ENCODE results near the gene CHTOP. TPM values are rescaled to one million over a fixed set of nuclear protein-coding genes. Genes with fewer than 3 reads are reported as not detected.

Gene CHTOP
- total and polyA plus RNA-seq, 3 donors from 2014 or later: 86.1 to 101 (median 87.8) TPM

- H3K4me3 ChIP-seq: no peak overlapping the region
- TF ChIP-seq CTCF (IDR thresholded peaks at IDR 0.05) (no peak), POLR2A (IDR thresholded peaks at IDR 0.05) (no peak)
- no peaks in the 10 kb centered on the region for H3K9me3 ChIP-seq
- no peak overlapping the region for H3K27ac ChIP-seq
- H3K27me3 ChIP-seq: no peaks in the 10 kb centered on the region
- peaks cover 6% of the 10 kb centered on the region for H3K4me1 ChIP-seq
- H3K36me3 ChIP-seq (ENCODE audit: low read depth, missing control alignments): no peaks in the 10 kb centered on the region
- intact Hi-C loops (cut with DNase I; ENCODE audit: low total_unique reads): no loop called here
- no peak for DNase-seq
- WGBS, 2 donors: 43 to 67% methylated on average over 3 of the region's 3 CpGs
Measured at GRCh38 chr1:153649137-153649862, 15.4 kb downstream of the CHTOP start.

GRCh38 chr1:153649863-153650235 is 16.0 kb downstream of the CHTOP start:
- intact Hi-C loops (cut with DNase I; ENCODE audit: low total_unique reads): no loop called here

GRCh38 chr1:153651771-153652170 is 17.9 kb downstream of the CHTOP start:
- no peaks in the 10 kb centered on the region for H3K4me1 ChIP-seq
- H3K4me3 ChIP-seq: no peak overlapping the region
- H3K9me3 ChIP-seq: no peaks in the 10 kb centered on the region
- H3K36me3 ChIP-seq (ENCODE audit: low read depth, missing control alignments): no peaks in the 10 kb centered on the region
- 74 to 100% methylated on average over 1 of the region's 1 CpG for WGBS, 2 donors
- TF ChIP-seq POLR2A (IDR thresholded peaks at IDR 0.05) (no peak), CTCF (IDR thresholded peaks at IDR 0.05) (no peak)
- intact Hi-C loops (cut with DNase I; ENCODE audit: low total_unique reads): no loop called here
- no peaks in the 10 kb centered on the region for H3K27me3 ChIP-seq
- DNase-seq: no peak
- H3K27ac ChIP-seq: no peak overlapping the region

More at GRCh38 chr1:153649863-153650235, 16.0 kb downstream of the CHTOP start:
- no peaks in the 10 kb centered on the region for H3K9me3 ChIP-seq
- H3K27me3 ChIP-seq: no peaks in the 10 kb centered on the region
- H3K4me3 ChIP-seq: no peak overlapping the region
- no peak for TF ChIP-seq POLR2A (IDR thresholded peaks at IDR 0.05)
- TF ChIP-seq CTCF (IDR thresholded peaks at IDR 0.05): no peak
- H3K4me1 ChIP-seq: peaks cover under 1% of the 10 kb centered on the region
- no peaks in the 10 kb centered on the region for H3K36me3 ChIP-seq (ENCODE audit: low read depth, missing control alignments)
- 83 to 91% methylated on average over 2 of the region's 2 CpGs for WGBS, 2 donors
- H3K27ac ChIP-seq: no peak overlapping the region
- DNase-seq: no peak

- Histone ChIP-seq H3K36me3 (ENCODE audit: low read depth, missing control alignments) (no peaks in the 10 kb centered on the region), H3K27me3 (no peaks in the 10 kb centered on the region), H3K9me3 (no peaks in the 10 kb centered on the region), H3K4me1 (no peaks in the 10 kb centered on the region), H3K4me3 (no peak overlapping the region), H3K27ac (peak overlapping the region in 1 of 2 donors; percentile 1)
- DNase-seq: no peak
- WGBS, 2 donors: 67 to 68% methylated on average over 3 of the region's 3 CpGs
- intact Hi-C loops (cut with DNase I; ENCODE audit: low total_unique reads): no loop called here
- TF ChIP-seq POLR2A (IDR thresholded peaks at IDR 0.05): no peak
- TF ChIP-seq CTCF (IDR thresholded peaks at IDR 0.05): no peak
Measured at GRCh38 chr1:153652805-153653500, 19.1 kb downstream of the CHTOP start.
